Measurements from ENCODE around the gene NPPA.

DNA sequence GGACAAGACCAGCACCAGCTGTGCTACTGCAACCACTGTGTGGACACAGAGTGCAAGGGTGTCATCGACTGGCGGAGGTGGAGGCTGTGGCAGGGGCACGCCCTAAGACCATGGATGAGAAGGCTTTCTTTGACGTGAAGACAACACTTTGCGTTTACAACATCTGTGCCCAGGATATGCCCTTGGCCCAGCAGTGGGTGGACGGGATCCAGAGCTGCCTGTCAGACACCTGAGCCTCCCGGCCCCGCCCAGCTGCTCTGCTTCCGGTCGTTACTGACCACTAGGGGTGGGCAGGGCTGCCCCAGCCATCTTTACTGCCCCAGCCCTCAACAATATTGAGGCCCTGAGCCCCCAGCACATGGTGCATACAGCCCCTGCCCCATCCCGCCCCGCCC is 32.6 kb upstream of the NPPA start:
- TF ChIP-seq, protein P1, sequence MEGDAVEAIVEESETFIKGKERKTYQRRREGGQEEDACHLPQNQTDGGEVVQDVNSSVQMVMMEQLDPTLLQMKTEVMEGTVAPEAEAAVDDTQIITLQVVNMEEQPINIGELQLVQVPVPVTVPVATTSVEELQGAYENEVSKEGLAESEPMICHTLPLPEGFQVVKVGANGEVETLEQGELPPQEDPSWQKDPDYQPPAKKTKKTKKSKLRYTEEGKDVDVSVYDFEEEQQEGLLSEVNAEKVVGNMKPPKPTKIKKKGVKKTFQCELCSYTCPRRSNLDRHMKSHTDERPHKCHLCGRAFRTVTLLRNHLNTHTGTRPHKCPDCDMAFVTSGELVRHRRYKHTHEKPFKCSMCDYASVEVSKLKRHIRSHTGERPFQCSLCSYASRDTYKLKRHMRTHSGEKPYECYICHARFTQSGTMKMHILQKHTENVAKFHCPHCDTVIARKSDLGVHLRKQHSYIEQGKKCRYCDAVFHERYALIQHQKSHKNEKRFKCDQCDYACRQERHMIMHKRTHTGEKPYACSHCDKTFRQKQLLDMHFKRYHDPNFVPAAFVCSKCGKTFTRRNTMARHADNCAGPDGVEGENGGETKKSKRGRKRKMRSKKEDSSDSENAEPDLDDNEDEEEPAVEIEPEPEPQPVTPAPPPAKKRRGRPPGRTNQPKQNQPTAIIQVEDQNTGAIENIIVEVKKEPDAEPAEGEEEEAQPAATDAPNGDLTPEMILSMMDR (conservative IDR thresholded peaks at IDR 0.05; ENCODE audit: low read depth, low read length): no peak
- TF ChIP-seq EZH2 (IDR thresholded peaks at IDR 0.05; ENCODE audit: low read length, unreplicated experiment): no peak
- no peak for TF ChIP-seq EZH2phosphoT487 (IDR thresholded peaks at IDR 0.05; ENCODE audit: borderline replicate concordance, low read length)
